Mesendoderm (in vitro differentiated cells): ENCODE data around the gene TMEM232.
"Not testable (repeated sequence)": the region's sequence is repeated elsewhere in the genome, so short reads cannot be mapped to it uniquely, and the experiment has no call there.

ENCODE experiments used
- DNase-seq: peaks from one replicate; pipeline ENCODE4 v3.0.0; 2013
- H2AK5ac ChIP-seq: 2 replicates; pipeline ENCODE4 v1.6.1; 2013; ENCODE audit warnings: low read length, inconsistent platforms
- H2BK120ac ChIP-seq: 2 replicates; pipeline ENCODE4 v1.6.1; 2013; ENCODE audit warnings: low read depth, mild to moderate bottlenecking, low read length, moderate library complexity, mixed read lengths
- H2BK15ac ChIP-seq: replicated peaks from 2 replicates; pipeline ENCODE4 v1.6.1; 2013; ENCODE audit warnings: low read depth, mild to moderate bottlenecking, moderate library complexity
- H2BK5ac ChIP-seq: 2 replicates; pipeline ENCODE4 v1.6.1; 2013; ENCODE audit warnings: low read length, inconsistent platforms
- H3K18ac ChIP-seq: 2 replicates; pipeline ENCODE4 v1.6.1; 2013; ENCODE audit warnings: mild to moderate bottlenecking, low read length, mixed read lengths
- H3K23ac ChIP-seq: one replicate; pipeline ENCODE4 v1.6.1; 2013; ENCODE audit warnings: low read length
- H3K27ac ChIP-seq: 2 replicates; pipeline ENCODE4 v1.5.1; 2013; ENCODE audit warnings: low read depth, mild to moderate bottlenecking, inconsistent platforms, low read length, moderate library complexity
- H3K27me3 ChIP-seq: 2 replicates; pipeline ENCODE4 v1.6.1; 2013; ENCODE audit warnings: low read length, control low read depth, mild to moderate bottlenecking, inconsistent platforms; ENCODE audit not compliant: insufficient read depth, poor library complexity
- H3K36me3 ChIP-seq: 2 replicates; pipeline ENCODE4 v1.6.1; 2013; ENCODE audit warnings: low read length, inconsistent platforms; ENCODE audit not compliant: control insufficient read depth, insufficient read depth
- H3K4ac ChIP-seq: one replicate; pipeline ENCODE4 v1.6.1; 2013; ENCODE audit warnings: low read depth, mild to moderate bottlenecking, low read length, moderate library complexity
- H3K4me1 ChIP-seq: 2 replicates; pipeline ENCODE4 v1.6.1; 2013; ENCODE audit warnings: low read depth, low read length, inconsistent platforms; ENCODE audit not compliant: control insufficient read depth
- H3K4me2 ChIP-seq: 2 replicates; pipeline ENCODE4 v1.6.1; 2013; ENCODE audit warnings: low read length
- H3K4me3 ChIP-seq: 2 replicates; pipeline ENCODE4 v1.5.1; 2013; ENCODE audit warnings: mild to moderate bottlenecking, low read length
- H3K56ac ChIP-seq: one replicate; pipeline ENCODE4 v1.6.1; 2013; ENCODE audit warnings: low read length
- H3K79me1 ChIP-seq: 2 replicates; pipeline ENCODE4 v1.6.1; 2013; ENCODE audit warnings: low read length, inconsistent platforms
- H3K79me2 ChIP-seq: 2 replicates; pipeline ENCODE4 v1.6.1; 2013; ENCODE audit warnings: mild to moderate bottlenecking, low read length; ENCODE audit not compliant: control insufficient read depth, insufficient read depth
- H3K9ac ChIP-seq: 2 replicates; pipeline ENCODE4 v1.6.1; 2013; ENCODE audit warnings: low read length, inconsistent platforms
- H4K5ac ChIP-seq: one replicate; pipeline ENCODE4 v1.6.1; 2013; ENCODE audit warnings: low read length
- H4K8ac ChIP-seq: one replicate; pipeline ENCODE4 v1.6.1; 2013; ENCODE audit warnings: low read depth, mild to moderate bottlenecking, control low read depth, low read length, moderate library complexity
- WGBS: extraction: QIAGEN DNeasy Blood & Tissue Kit; methylation state at CpG from one replicate; pipeline ENCODE4 v1.1.7; 2013; ENCODE audit warnings: low lambda C conversion rate, missing lambda C conversion rate; ENCODE audit not compliant: insufficient coverage; ENCODE audit errors: extremely low coverage; 5-methylcytosine and 5-hydroxymethylcytosine counted together

TMEM232 gene

DNA sequence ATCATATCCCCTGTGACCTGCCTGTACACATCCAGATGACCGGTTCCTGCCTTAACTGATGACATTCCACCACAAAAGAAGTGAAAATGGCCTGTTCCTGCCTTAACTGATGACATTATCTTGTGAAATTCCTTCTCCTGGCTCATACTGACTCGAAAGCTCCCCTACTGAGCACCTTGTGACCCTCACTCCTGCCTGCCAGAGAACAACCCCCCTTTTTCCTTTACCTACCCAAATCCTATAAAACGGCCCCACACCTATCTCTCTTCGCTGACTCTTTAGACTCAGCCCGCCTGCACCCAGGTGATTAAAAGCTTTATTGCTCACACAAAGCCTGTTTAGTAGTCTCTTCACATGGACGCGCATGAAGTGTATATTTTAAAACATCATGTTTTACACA is 191.3 kb downstream of the TMEM232 start:
- H3K4me3 ChIP-seq, H4K8ac ChIP-seq, H3K23ac ChIP-seq, H3K4me1 ChIP-seq, H3K56ac ChIP-seq, H3K36me3 ChIP-seq, H2AK5ac ChIP-seq, H4K5ac ChIP-seq, H2BK15ac ChIP-seq, H2BK120ac ChIP-seq, H3K27me3 ChIP-seq, H3K9ac ChIP-seq, H3K79me2 ChIP-seq, H3K79me1 ChIP-seq, H3K4ac ChIP-seq, H3K27ac ChIP-seq, H2BK5ac ChIP-seq, H3K18ac ChIP-seq, H3K4me2 ChIP-seq: not testable (repeated sequence)
- WGBS, result no CpG with 5 or more reads among the region's 7 CpGs
- DNase-seq, result peak; percentile 87

DNA sequence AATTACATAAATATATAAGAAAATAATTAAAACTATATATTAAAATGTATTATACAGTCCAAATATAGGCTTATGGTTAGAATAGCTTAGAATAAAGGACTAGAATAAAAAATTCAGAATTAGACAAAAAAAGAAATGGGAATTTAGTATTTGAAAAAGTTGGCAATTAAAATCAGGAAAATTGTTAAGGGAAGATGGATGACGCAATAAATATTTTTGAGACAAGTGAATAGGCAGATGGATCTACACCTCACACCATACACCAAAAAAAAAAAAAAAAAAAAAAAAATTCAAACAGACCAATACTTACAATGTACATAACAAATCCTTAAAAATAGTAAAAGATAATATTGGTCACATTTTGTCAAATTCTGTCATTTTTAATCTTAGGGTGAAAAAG is 200.7 kb downstream of the TMEM232 start:
- DNase-seq, result no peak
- no peak overlapping the region for H3K23ac ChIP-seq
- H3K36me3 ChIP-seq, result no peaks in the 10 kb centered on the region
- H3K27ac ChIP-seq, result no peak overlapping the region
- no peaks in the 10 kb centered on the region for H3K79me2 ChIP-seq
- no peak overlapping the region for H4K5ac ChIP-seq
- no peak overlapping the region for H3K4ac ChIP-seq
- H3K18ac ChIP-seq, result no peak overlapping the region
- no CpG with 5 or more reads among the region's 1 CpG for WGBS
- H3K4me3 ChIP-seq, result no peak overlapping the region
- H3K79me1 ChIP-seq, result no peaks in the 10 kb centered on the region
- H2BK120ac ChIP-seq, result no peak overlapping the region
- H3K4me1 ChIP-seq, result no peaks in the 10 kb centered on the region
- H2BK15ac ChIP-seq, result no peak overlapping the region
- no peak overlapping the region for H4K8ac ChIP-seq
- no peak overlapping the region for H3K4me2 ChIP-seq
- no peak overlapping the region for H2AK5ac ChIP-seq
- H3K56ac ChIP-seq, result no peak overlapping the region
- H2BK5ac ChIP-seq, result no peak overlapping the region
- H3K9ac ChIP-seq, result no peak overlapping the region
- H3K27me3 ChIP-seq, result no peaks in the 10 kb centered on the region

DNA sequence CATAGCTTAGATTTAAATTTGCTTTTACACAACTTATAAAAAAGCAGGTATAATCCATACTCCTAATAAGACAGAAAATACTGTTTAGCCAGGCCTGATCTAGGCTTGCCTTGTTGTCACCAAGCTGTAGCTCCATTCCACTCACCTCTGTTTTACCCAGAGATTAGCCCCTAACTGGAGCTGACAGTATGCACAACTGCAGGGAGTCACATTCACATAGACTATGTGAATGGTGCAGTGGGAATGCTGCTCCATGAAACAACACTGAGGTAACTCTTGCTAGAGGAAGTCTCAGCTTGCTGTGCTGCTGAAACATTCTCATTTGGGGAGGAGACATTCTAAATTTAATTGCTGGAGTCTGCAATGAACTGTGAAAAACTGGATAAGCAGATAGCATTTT is 209.1 kb downstream of the TMEM232 start:
- no peak overlapping the region for H3K4ac ChIP-seq
- no peak overlapping the region for H2BK15ac ChIP-seq

GRCh38 chr5:110514030-110514429 is 212.4 kb downstream of the TMEM232 start:
- Histone ChIP-seq H4K5ac (no peak overlapping the region), H3K27ac (no peak overlapping the region), H3K4me3 (no peak overlapping the region), H3K27me3 (no peaks in the 10 kb centered on the region), H3K9ac (no peak overlapping the region), H3K4me1 (no peaks in the 10 kb centered on the region), H3K4ac (no peak overlapping the region), H3K23ac (no peak overlapping the region), H3K4me2 (no peak overlapping the region), H3K36me3 (no peaks in the 10 kb centered on the region), H2BK15ac (no peak overlapping the region), H3K18ac (no peak overlapping the region), H3K79me2 (no peaks in the 10 kb centered on the region), H3K79me1 (no peaks in the 10 kb centered on the region), H2BK120ac (no peak overlapping the region), H3K56ac (no peak overlapping the region), H2BK5ac (no peak overlapping the region), H4K8ac (no peak overlapping the region), H2AK5ac (no peak overlapping the region)
- no peak for DNase-seq
- no CpG with 5 or more reads among the region's 2 CpGs for WGBS

More for the DNA sequence above, 209.1 kb downstream of the TMEM232 start:
- H3K36me3 ChIP-seq, result no peaks in the 10 kb centered on the region
- H4K8ac ChIP-seq, result no peak overlapping the region
- no peak overlapping the region for H3K23ac ChIP-seq
- no peak overlapping the region for H3K4me3 ChIP-seq
- H3K79me2 ChIP-seq, result no peaks in the 10 kb centered on the region
- no peak overlapping the region for H4K5ac ChIP-seq
- H3K79me1 ChIP-seq, result no peaks in the 10 kb centered on the region
- H3K4me1 ChIP-seq, result no peaks in the 10 kb centered on the region
- no peak overlapping the region for H3K27ac ChIP-seq
- no peak overlapping the region for H3K9ac ChIP-seq
- no peak overlapping the region for H2BK5ac ChIP-seq
- no peak overlapping the region for H3K18ac ChIP-seq
- no peak overlapping the region for H2AK5ac ChIP-seq
- H3K27me3 ChIP-seq, result no peaks in the 10 kb centered on the region
- no peak overlapping the region for H3K4me2 ChIP-seq
- H3K56ac ChIP-seq, result no peak overlapping the region
- peak; percentile 82 for DNase-seq
- H2BK120ac ChIP-seq, result no peak overlapping the region

- H2BK120ac ChIP-seq, result no peak overlapping the region
- H3K9ac ChIP-seq, result no peak overlapping the region
These were observed 214.2 kb downstream of the TMEM232 start for GRCh38 chr5:110512266-110512665.

DNA sequence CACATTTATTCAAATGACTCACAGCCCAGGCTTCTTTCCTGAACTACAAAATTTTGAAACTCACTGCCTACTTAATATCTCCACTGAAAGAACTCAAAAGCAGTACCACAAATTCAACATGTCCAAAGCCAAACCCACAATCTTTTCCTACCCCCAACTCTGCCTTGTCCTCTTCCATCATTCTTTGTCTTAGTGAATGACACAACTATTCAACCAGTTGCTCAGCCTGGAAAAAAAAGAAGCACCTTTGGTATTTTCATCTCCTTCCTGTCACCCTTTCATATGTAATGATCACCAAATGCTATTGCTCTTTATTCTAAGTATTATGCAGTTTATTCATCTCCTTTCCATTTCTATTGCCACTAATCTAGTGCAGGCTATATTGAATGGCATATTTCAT is 216.3 kb downstream of the TMEM232 start:
- Histone ChIP-seq H3K23ac (no peak overlapping the region), H3K79me2 (no peaks in the 10 kb centered on the region), H4K8ac (no peak overlapping the region), H2BK15ac (peak overlapping the region; percentile 67), H3K27ac (no peak overlapping the region), H3K4me3 (no peak overlapping the region), H3K4me1 (no peaks in the 10 kb centered on the region), H2BK5ac (no peak overlapping the region), H3K4ac (no peak overlapping the region), H4K5ac (no peak overlapping the region), H3K4me2 (no peak overlapping the region), H3K18ac (no peak overlapping the region), H3K27me3 (no peaks in the 10 kb centered on the region), H3K9ac (no peak overlapping the region), H3K79me1 (no peaks in the 10 kb centered on the region), H2BK120ac (no peak overlapping the region), H3K56ac (no peak overlapping the region), H2AK5ac (no peak overlapping the region), H3K36me3 (no peaks in the 10 kb centered on the region)
- DNase-seq, result no peak

More at GRCh38 chr5:110512266-110512665, 214.2 kb downstream of the TMEM232 start:
- no peak overlapping the region for H3K23ac ChIP-seq
- H4K8ac ChIP-seq, result no peak overlapping the region
- no CpG with 5 or more reads among the region's 4 CpGs for WGBS
- DNase-seq, result no peak
- H3K4me2 ChIP-seq, result no peak overlapping the region
- no peaks in the 10 kb centered on the region for H3K27me3 ChIP-seq
- H2BK15ac ChIP-seq, result no peak overlapping the region
- no peak overlapping the region for H2AK5ac ChIP-seq
- no peaks in the 10 kb centered on the region for H3K79me1 ChIP-seq
- H3K79me2 ChIP-seq, result no peaks in the 10 kb centered on the region
- no peak overlapping the region for H3K18ac ChIP-seq
- no peak overlapping the region for H3K27ac ChIP-seq
- no peak overlapping the region for H2BK5ac ChIP-seq
- H3K36me3 ChIP-seq, result no peaks in the 10 kb centered on the region
- no peak overlapping the region for H4K5ac ChIP-seq
- no peak overlapping the region for H3K4me3 ChIP-seq
- H3K4ac ChIP-seq, result no peak overlapping the region
- no peak overlapping the region for H3K56ac ChIP-seq
- H3K4me1 ChIP-seq, result no peaks in the 10 kb centered on the region
